Measurements from ENCODE around the gene CD22.
A peak's percentile ranks its signal among the peaks of the same experiment; 100 is the strongest.

CD22 gene

GRCh38 chr19:35347930-35348298 is 18.9 kb downstream of the CD22 start:
- POLR2A ChIA-PET, result no interaction called here
- CTCF ChIA-PET, result interaction anchor here (0.6 to 3.5 kb wide), 5 partner anchors 146 to 315 kb away, joined by 3 to 19 read pairs (median 4); no protein-coding TSS in a partner anchor
- Histone ChIP-seq H3K4me3 (ENCODE audit: low read depth, low read length) (no peak overlapping the region), H3K27ac (ENCODE audit: extremely low read depth, low read depth, low read length) (no peak overlapping the region), H3K36me3 (ENCODE audit: control insufficient read depth in 2 of 2, insufficient read depth in 1 of 2, low read length in 2 of 2) (no peaks in the 10 kb centered on the region), H3K9me3 (ENCODE audit: control insufficient read depth, insufficient read depth, low read depth, low read length) (no peaks in the 10 kb centered on the region), H3K4me1 (ENCODE audit: control insufficient read depth, insufficient read depth, low read length) (no peaks in the 10 kb centered on the region)
- TF ChIP-seq SCRT2 (tag by site-specific recombination; IDR thresholded peaks at IDR 0.05) (no peak), ZNF664 (tag by site-specific recombination; IDR thresholded peaks at IDR 0.05) (no peak), SP7 (tag by site-specific recombination; IDR thresholded peaks at IDR 0.05) (no peak), PRDM1 (tag by site-specific recombination; IDR thresholded peaks at IDR 0.05) (no peak), ZNF626 (tag by site-specific recombination; IDR thresholded peaks at IDR 0.05) (no peak), ZBTB8A (tag by site-specific recombination; IDR thresholded peaks at IDR 0.05) (no peak)

GRCh38 chr19:35348911-35349611 is 20.1 kb downstream of the CD22 start:
- Histone ChIP-seq H3K4me1 (ENCODE audit: control insufficient read depth, insufficient read depth, low read length) (no peaks in the 10 kb centered on the region), H3K27ac (ENCODE audit: extremely low read depth, low read depth, low read length) (no peak overlapping the region), H3K36me3 (ENCODE audit: control insufficient read depth in 2 of 2, insufficient read depth in 1 of 2, low read length in 2 of 2) (no peaks in the 10 kb centered on the region), H3K4me3 (ENCODE audit: low read depth, low read length) (no peak overlapping the region), H3K9me3 (ENCODE audit: control insufficient read depth, insufficient read depth, low read depth, low read length) (no peaks in the 10 kb centered on the region)
- POLR2A ChIA-PET, result interaction anchor here (0.6 to 1.8 kb wide), 2 partner anchors 25 to 161 kb away, joined by 4 to 6 read pairs; no protein-coding TSS in a partner anchor
- no peak for TF ChIP-seq ZNF184 (tag by site-specific recombination; IDR thresholded peaks at IDR 0.05)
- TF ChIP-seq ZIC2 (tag by site-specific recombination; IDR thresholded peaks at IDR 0.05), result peak; percentile 72
- CTCF ChIA-PET, result interaction anchor here (0.5 to 10.6 kb wide), 9 partner anchors 17 to 200 kb away, joined by 3 to 157 read pairs (median 3); no protein-coding TSS in a partner anchor

GRCh38 chr19:35349614-35350521 is 20.9 kb downstream of the CD22 start:
- Histone ChIP-seq H3K27ac (ENCODE audit: extremely low read depth, low read depth, low read length) (no peak overlapping the region), H3K4me3 (ENCODE audit: low read depth, low read length) (no peak overlapping the region), H3K9me3 (ENCODE audit: control insufficient read depth, insufficient read depth, low read depth, low read length) (no peaks in the 10 kb centered on the region), H3K4me1 (ENCODE audit: control insufficient read depth, insufficient read depth, low read length) (no peaks in the 10 kb centered on the region), H3K36me3 (ENCODE audit: control insufficient read depth in 2 of 2, insufficient read depth in 1 of 2, low read length in 2 of 2) (no peaks in the 10 kb centered on the region)
- CTCF ChIA-PET, result interaction anchor here (0.5 to 10.6 kb wide), 4 partner anchors 18 to 199 kb away, joined by 3 to 157 read pairs (median 7); no protein-coding TSS in a partner anchor
- POLR2A ChIA-PET, result interaction anchor here (0.6 to 1.8 kb wide), 2 partner anchors 24 to 161 kb away, joined by 4 to 6 read pairs; no protein-coding TSS in a partner anchor
- TF ChIP-seq KLF1 (tag by site-specific recombination; IDR thresholded peaks at IDR 0.05) (peak; percentile 95), GLIS2 (tag by site-specific recombination; IDR thresholded peaks at IDR 0.05) (0 out of 2 replicates have a peak, but pooled peaks have one; percentile 24), ZNF473 (tag by site-specific recombination; IDR thresholded peaks at IDR 0.05) (no peak)

GRCh38 chr19:35350591-35350990 is 21.6 kb downstream of the CD22 start:
- POLR2A ChIA-PET, result no interaction called here
- TF ChIP-seq ZBTB8A (tag by site-specific recombination; IDR thresholded peaks at IDR 0.05) (no peak), ZBTB6 (tag by site-specific recombination; IDR thresholded peaks at IDR 0.05) (no peak), EGR2 (tag by site-specific recombination; IDR thresholded peaks at IDR 0.05; ENCODE audit: low read depth) (no peak), ZNF621 (tag by site-specific recombination; IDR thresholded peaks at IDR 0.05) (no peak), TCF7L2 (IDR thresholded peaks at IDR 0.05; ENCODE audit: borderline replicate concordance, low read depth, low read length) (no peak), ZNF513 (tag by site-specific recombination; IDR thresholded peaks at IDR 0.05) (no peak), ZNF521 (tag by site-specific recombination; IDR thresholded peaks at IDR 0.05) (no peak), ZBTB49 (tag by site-specific recombination; IDR thresholded peaks at IDR 0.05; ENCODE audit: low read depth) (no peak), ZNF544 (tag by site-specific recombination; IDR thresholded peaks at IDR 0.05) (no peak)
- CTCF ChIA-PET, result interaction anchor here (1.1 to 10.6 kb wide), 4 partner anchors 118 to 160 kb away, joined by 3 to 237 read pairs (median 105); partner anchors contain the start of gene KRTDAP
- H3K4me3 ChIP-seq (ENCODE audit: low read depth, low read length), result no peak overlapping the region
- no peaks in the 10 kb centered on the region for H3K4me1 ChIP-seq (ENCODE audit: control insufficient read depth, insufficient read depth, low read length)
- no peak overlapping the region for H3K27ac ChIP-seq (ENCODE audit: extremely low read depth, low read depth, low read length)
- no peaks in the 10 kb centered on the region for H3K9me3 ChIP-seq (ENCODE audit: control insufficient read depth, insufficient read depth, low read depth, low read length)
- H3K36me3 ChIP-seq (ENCODE audit: control insufficient read depth in 2 of 2, insufficient read depth in 1 of 2, low read length in 2 of 2), result no peaks in the 10 kb centered on the region
